B cell (primary cell): ENCODE results near the gene CYP27C1.

ENCODE experiments used
- CTCF ChIP-seq: fragments of 200-600 bp; IDR thresholded peaks from one replicate; pipeline ENCODE4 v1.8.0; 2022; ENCODE audit warnings: antibody characterized with exemption, mild to moderate bottlenecking
- EZH2 ChIP-seq: IDR thresholded peaks from 2 replicates; pipeline ENCODE4 v1.6.1; 2012; ENCODE audit warnings: borderline replicate concordance, low read depth, mild to moderate bottlenecking, moderate library complexity, low read length; ENCODE audit not compliant: insufficient read depth, poor library complexity, severe bottlenecking

- no peak for TF ChIP-seq CTCF
- TF ChIP-seq EZH2 = no peak
Observed at GRCh38 chr2:127140538-127140937, 79.6 kb downstream of the CYP27C1 start.
